HCEC 1CT (cell line): ENCODE data around the gene JUND.

ENCODE experiments used
- DNase-seq: peaks from one replicate; pipeline ENCODE4 v3.0.0-alpha.2; 2017

The JUND gene

DNA sequence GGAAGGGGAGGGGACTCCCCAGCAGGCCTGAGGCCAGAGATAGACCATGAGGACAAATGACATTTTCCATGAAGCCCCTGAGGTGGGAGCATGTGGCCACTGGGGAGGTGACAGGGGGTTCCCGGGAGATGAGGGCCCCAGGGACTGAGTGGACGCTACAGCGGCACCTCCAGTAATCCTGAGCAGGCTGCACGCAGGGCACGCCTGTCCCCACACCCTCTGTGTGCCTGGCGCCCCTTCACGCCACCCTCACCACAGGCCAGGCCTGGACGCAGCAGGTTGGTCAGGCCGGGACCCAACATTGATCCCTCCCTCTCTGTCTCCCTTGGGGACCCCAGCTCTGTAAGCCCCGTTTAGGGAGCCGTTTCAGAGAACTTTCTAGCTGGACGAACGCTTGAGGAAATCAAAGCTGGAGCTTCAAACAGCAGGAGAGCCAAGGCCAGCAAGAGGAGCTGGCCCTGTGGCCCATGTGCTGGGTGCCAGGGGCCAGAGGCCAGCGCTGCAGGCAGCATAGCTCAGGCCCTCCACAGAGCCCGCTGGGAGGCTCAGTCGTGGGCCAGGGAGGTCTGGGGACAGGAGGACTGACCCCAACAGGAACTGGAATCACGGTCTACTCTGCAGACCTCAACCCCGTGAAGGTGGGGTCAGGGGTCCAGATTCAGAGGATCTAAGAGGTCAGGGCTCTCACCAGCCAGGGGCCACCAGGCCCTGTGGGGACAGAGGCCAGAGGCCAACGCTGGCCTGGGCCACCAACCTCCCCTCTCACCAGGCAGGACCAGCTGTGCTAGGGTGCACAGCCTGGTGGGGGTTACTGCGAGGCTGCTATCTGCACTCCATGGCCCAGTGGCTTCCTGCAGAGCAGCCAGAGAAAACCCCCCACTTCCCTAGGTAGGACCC, 26.9 kb upstream of the JUND start:
- DNase-seq, result no peak

DNA sequence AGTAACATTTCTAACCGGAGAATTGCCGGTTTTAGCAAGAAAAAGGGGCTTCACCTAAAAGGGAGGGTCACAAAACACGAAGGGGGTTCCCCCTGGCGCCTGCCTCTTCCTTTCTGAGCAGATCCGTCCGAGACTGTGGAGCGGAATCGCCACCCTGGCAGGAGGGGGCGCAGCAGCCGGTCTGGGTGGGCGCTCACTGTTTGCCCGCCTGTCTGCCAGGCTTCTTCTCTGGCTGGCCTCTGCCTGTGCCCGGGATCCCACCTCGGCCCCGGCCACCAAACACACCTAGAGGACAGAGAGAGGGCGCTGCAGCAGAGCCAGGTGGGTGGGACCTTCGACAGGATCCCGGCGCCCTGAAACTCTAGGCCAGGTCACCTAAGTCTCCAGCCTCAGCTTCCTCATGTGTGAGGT, 25.9 kb upstream of the JUND start:
- no peak for DNase-seq

DNA sequence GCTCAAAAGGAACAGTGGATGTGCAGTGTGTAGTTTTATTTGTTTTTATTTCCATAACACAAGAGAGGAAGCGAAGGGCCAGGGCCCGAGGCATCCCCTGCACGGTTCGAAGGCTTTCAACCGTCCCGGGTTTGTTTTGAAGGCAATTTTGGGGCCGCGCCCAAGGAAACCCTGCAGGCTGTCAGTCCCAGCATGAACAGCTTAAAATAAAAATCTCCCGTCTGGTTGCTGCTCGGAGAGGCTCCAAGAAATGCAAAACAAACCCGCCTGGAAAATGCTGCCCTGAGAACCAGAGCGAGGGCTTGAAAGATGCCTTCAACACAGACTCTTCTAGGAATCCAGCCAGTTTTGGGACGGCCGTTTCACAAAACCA, 25.5 kb upstream of the JUND start:
- DNase-seq, result no peak

DNA sequence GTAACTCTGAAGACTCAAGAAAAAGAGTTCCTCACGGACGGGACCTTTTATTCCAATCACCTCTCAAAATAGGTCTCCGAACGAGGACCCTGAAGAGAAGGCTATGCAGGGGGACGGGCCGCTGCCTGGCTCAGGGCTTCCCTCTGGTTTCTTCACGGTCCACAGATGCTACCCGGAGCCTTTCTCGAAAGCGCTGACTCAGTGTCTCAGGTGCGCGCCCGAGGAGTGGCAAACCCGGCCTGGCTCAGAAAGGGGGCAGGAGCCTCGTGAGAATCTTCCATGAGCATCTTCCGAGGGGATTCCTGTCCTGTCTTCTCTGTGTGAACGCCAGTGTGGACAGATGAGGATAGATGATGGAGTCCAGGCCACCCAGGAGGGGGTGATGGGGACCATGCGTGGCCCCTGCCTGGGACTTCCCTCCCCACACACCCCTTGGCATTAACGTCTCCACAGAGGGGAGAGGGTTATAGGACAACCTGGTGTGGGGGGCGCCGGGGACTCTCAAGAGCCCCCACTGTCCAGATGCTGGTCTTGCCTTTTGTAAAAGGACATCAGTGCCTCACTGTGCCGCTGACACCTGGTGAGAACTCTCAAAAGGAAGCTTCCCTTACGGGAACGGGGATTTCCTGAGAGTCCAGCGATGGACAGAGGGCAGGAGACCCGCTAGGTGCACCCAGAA, 24.9 kb upstream of the JUND start:
- DNase-seq, result no peak

DNA sequence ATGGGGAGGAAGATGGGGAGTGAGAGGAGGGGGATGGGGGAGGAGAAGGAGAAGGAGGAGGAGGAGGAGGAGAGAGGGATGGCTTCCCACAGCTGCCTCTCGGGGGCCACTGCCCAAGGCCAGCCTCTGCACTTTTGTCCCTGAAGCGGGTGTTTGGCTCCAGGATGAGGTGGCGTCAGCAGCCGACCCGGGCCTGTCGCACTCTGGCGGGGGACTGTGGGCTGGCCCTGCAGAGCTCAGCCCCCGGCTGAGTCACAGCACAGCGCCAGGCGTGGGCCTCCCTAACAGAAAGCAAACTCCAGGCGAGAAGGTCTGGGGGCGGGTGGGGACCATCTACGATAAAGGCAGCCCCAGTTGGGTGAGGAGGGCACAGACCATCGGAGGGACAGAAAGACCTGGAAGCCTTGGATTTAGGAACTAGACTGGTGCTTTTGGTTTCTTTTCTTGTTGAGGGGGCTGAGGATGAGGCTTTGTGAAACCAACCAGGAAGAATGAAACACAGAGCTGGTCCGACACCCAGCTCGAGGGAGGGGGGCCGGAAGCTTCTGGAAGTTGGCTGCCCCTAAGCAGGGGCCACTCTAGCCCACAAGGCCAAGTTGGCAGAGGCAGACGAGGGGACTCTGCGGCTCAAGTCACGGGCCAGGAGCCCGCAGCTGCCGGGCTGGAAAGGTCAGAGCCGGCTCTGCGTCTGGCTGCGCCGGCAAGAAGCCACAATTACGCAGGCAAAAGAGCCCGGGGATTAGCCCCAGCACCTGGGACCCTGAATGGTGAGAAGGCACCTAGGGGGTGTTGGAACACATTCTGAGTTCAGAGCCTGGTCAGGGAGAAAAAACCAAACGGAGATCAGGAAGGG, 23.3 kb upstream of the JUND start:
- DNase-seq, result peak; percentile 60

DNA sequence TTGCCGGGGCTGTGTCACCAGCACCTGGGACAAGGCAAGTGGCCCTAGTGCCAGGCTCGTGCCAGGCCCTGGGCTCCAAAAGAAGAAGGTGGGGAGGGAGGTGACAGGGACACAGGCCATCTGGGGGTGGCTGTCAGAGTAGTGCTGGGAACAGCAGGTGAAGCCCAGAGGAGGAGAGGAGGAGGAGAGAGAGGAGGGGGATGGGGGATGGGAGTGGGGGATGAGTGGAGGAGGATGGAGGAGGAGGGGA, 22.7 kb upstream of the JUND start:
- DNase-seq, result no peak

DNA sequence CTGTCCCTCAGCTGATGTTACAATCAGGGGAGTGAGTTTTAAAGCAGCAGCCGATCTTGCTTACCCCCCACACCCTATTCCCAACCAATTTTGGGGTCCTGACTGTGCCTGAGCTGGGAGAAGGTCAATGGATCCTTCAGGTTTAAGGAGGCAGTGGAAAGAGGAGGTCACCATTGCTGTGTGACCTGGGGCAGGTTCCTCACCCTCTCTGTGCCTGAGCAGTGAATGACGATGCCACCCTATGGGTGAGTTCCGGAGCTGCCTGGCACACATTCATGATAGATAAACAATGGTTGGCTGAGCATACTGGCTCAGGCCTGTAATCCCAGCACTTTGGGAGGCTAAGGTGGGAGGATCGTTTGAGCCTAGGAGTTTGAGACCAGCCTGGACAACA, 20.3 kb upstream of the JUND start:
- DNase-seq, result no peak

DNA sequence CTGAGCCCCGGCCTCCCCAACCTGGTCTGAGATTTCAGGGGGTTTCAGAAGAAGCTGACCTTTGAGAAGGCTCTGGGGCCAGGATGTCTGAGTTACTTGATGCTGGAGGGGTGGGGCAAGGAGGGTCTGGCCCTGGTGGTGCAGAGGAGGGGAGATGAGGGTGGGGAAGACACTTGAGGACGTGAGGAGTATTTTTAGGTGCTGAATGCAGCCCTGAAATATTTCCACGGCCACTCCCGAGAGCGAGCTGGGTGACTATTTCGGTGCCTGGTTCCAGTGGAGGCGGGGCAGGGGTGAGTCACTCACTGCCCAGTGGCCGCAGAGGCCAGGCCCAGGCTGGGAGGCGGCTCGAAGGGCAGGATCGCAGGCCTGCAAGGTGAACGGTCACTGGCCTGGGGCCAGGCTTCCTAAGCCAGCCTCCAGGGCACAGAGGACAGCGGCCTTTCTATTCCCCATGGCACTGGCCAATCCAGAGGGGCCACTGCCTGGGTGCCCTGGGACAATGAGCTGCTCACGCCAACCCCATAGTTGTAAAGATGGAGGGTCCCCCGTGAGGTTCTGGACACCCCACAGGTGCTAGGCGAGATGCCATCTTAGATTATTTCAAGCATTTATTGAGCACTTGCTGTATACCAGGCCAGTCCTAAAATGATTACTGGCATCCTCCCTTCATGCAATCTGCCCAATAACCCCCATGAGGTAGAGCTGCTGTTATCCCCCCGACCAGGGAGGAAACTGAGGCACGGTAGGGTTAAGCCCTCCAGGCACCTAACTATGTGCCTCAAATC, 19.7 kb upstream of the JUND start:
- DNase-seq, result peak; percentile 82

DNA sequence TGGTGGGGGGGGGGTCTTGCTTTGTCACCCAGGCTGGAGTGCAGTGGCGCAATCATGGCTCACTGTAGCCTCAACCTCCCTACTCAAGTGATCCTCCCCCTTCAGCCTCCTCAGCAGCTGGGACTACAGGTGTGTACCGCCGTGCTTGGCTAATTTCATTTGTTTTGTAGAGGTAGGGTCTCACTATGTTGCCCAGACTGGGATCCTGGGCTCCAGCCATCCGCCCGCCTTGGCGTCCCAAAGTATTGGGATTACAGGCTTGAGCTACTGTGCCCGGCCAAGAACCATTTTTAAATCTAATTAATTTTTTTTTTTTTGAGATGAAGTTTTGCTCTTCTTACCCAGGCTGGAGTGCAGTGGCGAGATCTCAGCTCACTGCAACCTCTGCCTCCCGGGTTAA, 18.2 kb upstream of the JUND start:
- DNase-seq, result no peak

DNA sequence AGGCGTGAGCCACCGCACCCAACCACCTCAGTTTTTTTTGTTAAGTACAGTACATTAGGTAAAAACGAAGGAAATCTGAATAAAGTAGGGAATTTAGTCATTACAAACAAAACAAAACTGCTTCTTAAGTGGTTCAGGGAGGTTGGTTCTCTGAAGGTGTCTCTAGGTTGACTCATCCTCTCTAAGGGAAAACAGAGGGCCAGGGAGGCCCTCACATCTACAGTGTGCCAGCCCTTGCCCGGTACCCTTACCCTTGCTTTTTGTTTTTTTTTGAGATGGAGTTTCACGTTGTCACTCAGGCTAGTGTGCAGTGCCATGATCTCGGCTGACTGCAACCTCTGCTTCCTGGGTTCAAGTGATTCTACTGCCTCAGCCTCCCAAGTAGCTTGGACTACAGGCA, 17.2 kb upstream of the JUND start:
- no peak for DNase-seq

DNA sequence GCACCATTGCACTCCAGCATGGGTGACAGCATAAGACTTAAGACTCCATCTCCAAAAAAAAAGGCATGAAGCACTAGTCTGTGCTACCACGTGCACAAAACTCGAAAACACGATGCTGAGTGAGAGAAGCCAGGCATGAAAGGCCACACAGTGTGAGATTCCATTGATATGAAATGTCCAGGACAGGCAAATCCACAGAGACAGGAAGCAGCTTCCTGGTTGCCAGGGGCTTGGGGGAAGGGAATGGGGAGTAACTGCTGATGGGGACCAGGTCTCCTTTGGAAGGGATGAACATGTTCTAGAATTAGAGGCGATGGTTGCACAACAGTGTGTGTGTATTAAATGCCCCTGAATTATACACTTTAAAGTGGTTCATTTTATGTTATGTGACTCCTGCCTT, 15.9 kb upstream of the JUND start:
- DNase-seq, result peak; percentile 26

DNA sequence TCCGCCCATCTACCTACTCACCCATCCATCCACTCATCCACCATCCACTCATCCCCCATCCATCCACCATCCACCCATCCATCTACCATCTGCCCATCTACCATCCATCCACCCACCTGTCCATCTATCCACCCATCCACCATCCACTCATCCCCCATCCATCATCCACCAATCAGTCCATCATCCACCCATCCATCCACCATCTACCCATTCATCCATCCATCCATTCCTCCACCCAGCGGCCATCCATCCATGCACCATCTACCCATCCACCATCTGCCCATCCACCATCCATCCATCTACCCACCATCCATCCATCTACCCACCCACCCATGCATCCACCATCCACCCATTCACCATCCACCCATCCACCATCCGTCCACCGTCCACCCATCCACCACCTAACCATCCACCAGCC, 13.6 kb upstream of the JUND start:
- DNase-seq, result no peak

DNA sequence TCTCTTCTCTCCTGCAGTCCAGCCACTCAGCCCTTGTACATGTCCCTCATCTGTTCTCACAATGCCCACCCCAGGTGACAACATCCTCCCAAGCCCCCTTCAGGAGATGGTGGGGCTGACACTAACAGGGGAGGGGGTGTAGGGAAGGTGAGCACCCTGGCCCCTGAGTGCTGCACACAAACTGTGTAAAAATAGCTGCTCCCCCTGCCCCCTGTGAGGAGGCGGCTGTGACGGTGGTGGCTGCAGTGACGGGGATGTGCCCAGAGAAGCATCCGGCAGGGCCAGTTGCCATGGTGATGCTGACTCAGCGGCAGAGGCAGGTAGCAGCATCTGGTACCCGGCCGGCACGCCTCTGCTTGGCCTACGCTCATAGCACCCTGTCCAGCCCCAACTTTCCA, 13.0 kb upstream of the JUND start:
- DNase-seq, result no peak

DNA sequence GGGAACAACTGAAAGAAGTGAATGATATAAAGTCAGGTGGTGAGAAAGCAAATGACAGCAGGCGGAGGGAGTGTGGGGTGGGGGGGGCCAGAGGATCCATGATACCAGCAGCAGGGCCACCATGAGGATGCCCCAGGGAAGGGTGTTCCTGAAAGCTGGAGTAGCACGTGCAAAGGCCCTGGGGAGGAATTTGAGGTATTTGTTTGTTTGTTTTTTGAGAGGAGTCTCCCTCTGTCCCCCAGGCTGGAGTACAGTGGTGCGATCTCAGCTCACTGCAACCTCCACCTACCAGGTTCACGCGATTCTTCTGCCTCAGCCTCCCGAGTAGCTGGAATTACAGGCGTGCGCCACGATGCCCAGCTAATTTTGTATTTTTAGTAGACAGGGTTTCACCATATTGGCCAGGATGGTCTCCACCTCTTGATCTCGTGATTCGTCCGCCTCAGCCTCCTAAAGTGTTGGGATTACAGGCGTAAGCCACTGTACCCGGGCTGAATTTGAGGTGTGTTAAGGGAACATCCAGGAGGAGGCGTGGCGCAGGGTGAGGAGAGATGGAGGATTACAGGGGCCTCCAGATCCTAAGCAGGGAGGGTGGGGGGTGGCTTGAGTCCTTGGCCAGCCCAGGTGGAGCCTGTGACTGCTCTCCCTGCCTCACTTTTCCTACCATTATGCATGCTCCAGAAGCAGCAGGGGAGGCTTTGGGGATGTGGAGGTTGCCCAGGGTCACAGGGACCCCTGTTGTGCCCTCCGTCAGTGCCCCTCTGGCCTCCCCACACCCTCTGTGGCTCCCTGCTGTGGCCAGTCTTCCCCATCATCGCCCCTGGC, 12.4 kb upstream of the JUND start:
- DNase-seq, result no peak

DNA sequence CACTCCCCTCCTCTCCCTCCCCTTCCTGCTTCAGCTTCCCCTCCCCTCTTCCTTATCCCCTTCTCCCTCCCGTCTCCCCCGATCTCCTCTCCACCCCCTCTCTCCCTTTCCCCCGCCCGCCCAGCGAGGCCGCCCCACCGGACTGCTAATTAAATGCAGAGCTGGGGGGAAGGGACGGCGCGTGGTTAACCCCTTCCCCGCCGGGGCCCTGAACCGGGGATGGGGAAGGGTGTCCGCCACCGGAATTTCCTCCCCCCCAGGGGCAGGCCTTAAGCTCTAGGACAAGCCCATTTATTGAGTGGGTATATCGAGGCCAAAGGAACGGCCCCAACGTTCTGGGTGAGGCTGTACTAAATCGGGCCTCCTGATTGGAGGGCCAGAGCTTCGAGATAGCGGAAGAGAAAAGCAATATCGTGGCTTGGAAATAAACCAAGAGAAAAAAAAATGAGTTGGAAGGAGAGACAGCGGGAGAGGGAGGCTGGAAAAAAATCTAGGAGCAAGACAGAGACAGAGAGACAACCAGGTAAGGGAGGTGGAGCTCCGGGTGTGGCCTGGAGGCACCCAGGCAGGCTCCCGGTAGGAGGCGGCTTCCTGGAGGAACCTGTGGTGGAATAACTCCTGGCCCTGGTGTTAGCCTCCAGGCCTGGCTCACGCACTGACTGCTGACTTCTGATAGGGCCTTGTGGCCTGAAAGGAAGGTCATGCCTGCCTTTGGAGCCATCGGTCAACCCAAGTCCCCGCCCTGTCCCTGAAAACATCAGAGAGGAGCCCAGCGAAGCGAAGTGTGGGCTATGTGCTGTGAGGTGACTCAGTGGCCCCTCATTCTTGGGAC, 11.6 kb upstream of the JUND start:
- DNase-seq, result peak; percentile 80

DNA sequence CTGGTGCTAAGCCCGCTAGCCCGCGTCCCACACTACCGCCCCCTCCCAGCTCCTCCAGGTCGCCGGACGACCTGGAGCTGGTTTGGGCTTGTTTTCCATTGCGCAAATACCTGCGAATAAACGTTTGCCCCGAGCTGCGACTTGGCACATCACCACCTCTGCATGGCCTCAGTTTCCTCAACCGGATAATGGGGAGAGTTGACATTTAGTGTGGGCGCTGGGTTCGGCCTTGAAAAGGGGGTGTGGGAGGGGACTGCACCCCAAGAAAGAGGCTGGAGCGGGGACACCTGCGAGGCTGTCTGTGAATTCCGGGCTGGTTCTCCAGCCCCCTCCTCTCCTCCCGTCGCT, 11.0 kb upstream of the JUND start:
- DNase-seq, result peak; percentile 27

DNA sequence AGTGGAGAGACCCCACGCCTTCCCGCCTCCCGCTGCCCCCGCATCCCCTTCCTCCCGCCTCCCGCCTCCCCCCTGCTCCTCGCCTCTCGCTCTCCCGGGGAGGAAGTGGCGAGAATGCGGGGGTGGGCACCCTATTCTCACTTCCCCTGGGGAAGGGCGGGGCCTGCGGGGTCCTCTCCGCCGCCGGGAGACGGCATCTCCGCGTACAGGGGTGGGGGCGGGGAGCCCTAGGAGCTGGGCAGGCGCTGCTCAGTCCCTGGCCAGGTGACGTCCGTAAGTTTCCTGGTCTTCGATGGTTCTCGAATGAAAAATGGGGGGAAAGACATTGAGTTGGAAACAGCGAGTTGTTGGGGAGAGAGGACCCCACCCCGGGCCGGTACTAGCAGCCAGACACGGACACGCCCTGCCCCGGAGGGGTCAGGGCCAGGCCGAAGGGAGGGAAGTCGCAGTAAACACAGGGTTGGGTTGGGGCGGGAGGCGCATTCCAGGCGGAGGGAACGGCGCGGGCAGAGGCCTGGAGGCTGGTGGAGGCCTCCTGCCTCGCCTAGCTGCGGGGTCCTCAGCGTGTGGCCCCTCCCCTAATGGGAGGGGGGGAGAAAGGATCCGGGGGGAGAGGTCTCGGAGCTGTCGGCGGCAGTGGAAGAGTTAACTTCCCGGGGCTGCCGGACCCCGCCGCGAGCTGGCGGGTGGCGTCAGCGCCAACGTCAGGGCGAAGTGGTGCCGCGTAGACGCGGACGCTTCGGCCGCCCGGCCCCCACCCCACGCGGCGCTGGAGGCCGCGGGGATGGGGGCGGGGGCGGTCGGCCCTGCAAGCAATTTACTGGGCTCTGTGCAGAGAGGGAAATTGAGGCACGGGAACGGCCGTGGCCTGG, 10.4 kb upstream of the JUND start:
- DNase-seq, result peak; percentile 77

DNA sequence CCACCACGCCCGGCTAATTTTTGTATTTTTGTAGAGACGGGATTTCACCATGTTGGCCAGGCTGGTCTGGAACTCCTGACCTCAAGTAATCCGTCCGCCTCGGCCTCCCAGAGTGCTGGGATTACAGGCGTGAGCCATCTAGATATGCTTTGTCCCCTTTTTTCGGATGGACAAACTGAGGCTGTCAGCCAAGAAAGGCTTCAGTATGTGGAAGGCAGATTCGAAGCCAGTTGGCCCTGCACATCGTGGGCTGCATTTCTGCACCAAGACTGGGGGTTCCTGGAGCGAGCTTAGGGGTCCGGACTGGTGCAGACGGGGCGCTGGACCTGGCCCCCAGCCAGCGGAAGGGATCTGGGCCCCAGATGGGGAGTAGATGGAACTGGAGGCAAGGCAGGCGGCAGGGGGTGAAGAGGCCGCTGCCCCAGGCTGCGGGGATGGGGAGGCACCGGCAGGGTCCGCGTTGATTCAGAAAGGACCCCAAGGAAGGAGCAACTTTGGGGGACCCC, 9.7 kb upstream of the JUND start:
- no peak for DNase-seq

DNA sequence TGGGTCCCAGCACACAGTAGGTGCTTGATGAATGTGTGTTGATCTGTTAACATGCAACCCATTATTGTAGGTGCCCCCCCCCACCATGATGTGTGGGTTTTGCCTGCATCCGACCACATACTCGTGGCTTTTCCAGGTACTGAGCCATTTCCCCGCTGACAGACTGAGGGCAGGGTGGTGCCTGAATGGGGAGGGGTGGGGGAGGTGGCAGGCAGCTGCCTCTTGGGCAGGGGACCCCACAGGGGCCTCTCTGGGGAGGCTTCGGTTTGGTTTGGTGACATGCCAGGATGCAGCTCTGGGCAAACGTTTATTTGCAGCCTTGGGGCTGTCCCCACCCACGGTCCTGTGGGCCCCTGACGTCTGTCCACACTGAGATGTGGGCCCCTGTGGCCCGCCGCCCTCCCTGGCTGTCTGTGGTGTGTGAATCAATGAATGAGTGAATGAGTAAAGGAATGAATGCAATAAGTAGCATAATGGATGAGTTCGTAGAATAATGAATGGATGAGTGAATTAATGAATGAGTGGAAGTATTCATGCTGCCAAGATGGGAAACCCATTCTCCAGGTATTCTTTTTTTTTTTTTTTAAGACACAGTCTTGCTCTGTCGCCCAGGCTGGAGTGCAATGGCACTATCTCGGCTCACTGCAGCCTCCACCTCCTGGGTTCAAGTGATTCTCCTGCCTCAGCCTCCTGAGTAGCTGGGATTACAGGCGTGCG, 9.0 kb upstream of the JUND start:
- no peak for DNase-seq
